Measurements from ENCODE around the gene MYLK3.
A peak's percentile ranks its signal among the peaks of the same experiment; 100 is the strongest.
"Not testable (repeated sequence)": the region's sequence is repeated elsewhere in the genome, so short reads cannot be mapped to it uniquely, and the experiment has no call there.

The MYLK3 gene

GRCh38 chr16:46747777-46748651, at the start of gene MYLK3:
Gene MYLK3 (minus strand): TSS chr16:46748344. CDS start chr16:46748193, 151 bp downstream.
- no peak for DNase-seq

- no peak for DNase-seq
Observed at GRCh38 chr16:46797501-46797900, 49.4 kb upstream of the MYLK3 start.

- DNase-seq: no peak
Observed at GRCh38 chr16:46796764-46797269, 48.7 kb upstream of the MYLK3 start.

GRCh38 chr16:46793841-46794240, 45.7 kb upstream of the MYLK3 start:
- DNase-seq: no peak

GRCh38 chr16:46790599-46791270, 42.6 kb upstream of the MYLK3 start:
- no peak for DNase-seq

- peak; percentile 14 for DNase-seq
Observed at GRCh38 chr16:46789499-46790414, 41.6 kb upstream of the MYLK3 start.

GRCh38 chr16:46788891-46789474, 40.8 kb upstream of the MYLK3 start:
- DNase-seq: no peak

GRCh38 chr16:46787909-46788308, 39.8 kb upstream of the MYLK3 start:
- no peak for DNase-seq

GRCh38 chr16:46785076-46785845, 37.1 kb upstream of the MYLK3 start:
- no peak for DNase-seq

- DNase-seq: not testable (repeated sequence)
Observed at GRCh38 chr16:46784569-46784968, 36.4 kb upstream of the MYLK3 start.

- no peak for DNase-seq
Observed at GRCh38 chr16:46783800-46784199, 35.7 kb upstream of the MYLK3 start.

- DNase-seq: no peak
Observed at GRCh38 chr16:46782320-46782719, 34.2 kb upstream of the MYLK3 start.

- no peak for DNase-seq
Observed at GRCh38 chr16:46777804-46778203, 29.7 kb upstream of the MYLK3 start.

GRCh38 chr16:46775214-46775613, 27.1 kb upstream of the MYLK3 start:
- no peak for DNase-seq

- no peak for DNase-seq
Observed at GRCh38 chr16:46774743-46775177, 26.6 kb upstream of the MYLK3 start.

- DNase-seq: no peak
Observed at GRCh38 chr16:46772463-46772862, 24.3 kb upstream of the MYLK3 start.

GRCh38 chr16:46768809-46769208, 20.7 kb upstream of the MYLK3 start:
- DNase-seq: peak; percentile 13

- DNase-seq: no peak
Observed at GRCh38 chr16:46765050-46765449, 16.9 kb upstream of the MYLK3 start.

GRCh38 chr16:46763147-46763546, 15.0 kb upstream of the MYLK3 start:
- no peak for DNase-seq

GRCh38 chr16:46762583-46762982, 14.4 kb upstream of the MYLK3 start:
- no peak for DNase-seq

GRCh38 chr16:46759309-46759708, 11.2 kb upstream of the MYLK3 start:
- DNase-seq: no peak

Measured in NCI-H526 treated with DMSO at 0.1 percent for 48 hours (cell line).